Thyroid gland (tissue), 4 donors: ENCODE measurements around the gene C1orf159. TPM values are rescaled to one million over a fixed set of nuclear protein-coding genes. Genes with fewer than 3 reads are reported as not detected.

Experiments used
- DNase-seq, 2 donors: peaks; one replicate each; pipeline ENCODE4 v3.0.0-alpha.2; 2019
- H3K27ac ChIP-seq, 3 donors: fragments of 200-600 bp; sonication (generic); 1 replicate in 2 of 3; 2 replicates in 1 of 3; pipeline ENCODE4 v1.5.1; 2016 to 2019; ENCODE audit warnings: mild to moderate bottlenecking in 1 of 3, moderate library complexity in 1 of 3
- H3K27me3 ChIP-seq: fragments of 200-600 bp; sonication (generic); one replicate; pipeline ENCODE4 v1.5.1; 2019
- H3K36me3 ChIP-seq, 2 donors: fragments of 200-600 bp; sonication (generic); one replicate each; pipeline ENCODE4 v1.5.1; 2016 to 2019
- H3K4me1 ChIP-seq, 2 donors: fragments of 200-600 bp; sonication (generic); one replicate each; pipeline ENCODE4 v1.5.1; 2017 to 2019
- H3K4me3 ChIP-seq, 3 donors: fragments of 200-600 bp; sonication (generic); replicated peaks in 1 of 3; 1 replicate in 2 of 3; 2 replicates in 1 of 3; pipeline ENCODE4 v1.5.1; 2016; ENCODE audit warnings: mild to moderate bottlenecking in 1 of 3
- H3K9me3 ChIP-seq: fragments of 200-600 bp; sonication (generic); one replicate; pipeline ENCODE4 v1.5.1; 2017
- POLR2A ChIP-seq, 2 donors: fragments of 450-650 bp; IDR thresholded peaks; one replicate each; pipeline ENCODE4 v1.6.1; 2017; ENCODE audit warnings: antibody characterized with exemption in 2 of 2, mild to moderate bottlenecking in 2 of 2, moderate library complexity in 1 of 2
- WGBS, 2 donors: methylation state at CpG; one replicate each; pipeline ENCODE4 v1.1.5; 2017; 5-methylcytosine and 5-hydroxymethylcytosine counted together
- intact Hi-C: fragments of 100-400 bp; cut with DNase I; formaldehyde crosslinking; loops from one replicate; pipeline ENCODE4 v1.15.1; 2023
- total RNA-seq, 4 donors: library from RNA; depleted of rRNA; stranded (reverse); fragments of >200 nt; gene quantifications; one replicate each; pipeline ENCODE4 v1.2.3, GENCODE V29; 2016
- TF ChIP-seq, protein P1 (sequence below), 6 experiments: fragments of 200-600 bp in 3 of 6; fragments of 450-650 bp in 3 of 6; sonication (generic) in 3 of 6; IDR thresholded peaks; one replicate each; pipeline ENCODE4 v1.5.1; 2016 to 2019; ENCODE audit warnings: antibody characterized with exemption in 6 of 6, mild to moderate bottlenecking in 2 of 6, inconsistent platforms in 1 of 6, moderate library complexity in 1 of 6

Gene C1orf159
- total RNA-seq, 4 donors from 2014 or later, result 10.3 to 27.6 (median 19.6) TPM

DNA sequence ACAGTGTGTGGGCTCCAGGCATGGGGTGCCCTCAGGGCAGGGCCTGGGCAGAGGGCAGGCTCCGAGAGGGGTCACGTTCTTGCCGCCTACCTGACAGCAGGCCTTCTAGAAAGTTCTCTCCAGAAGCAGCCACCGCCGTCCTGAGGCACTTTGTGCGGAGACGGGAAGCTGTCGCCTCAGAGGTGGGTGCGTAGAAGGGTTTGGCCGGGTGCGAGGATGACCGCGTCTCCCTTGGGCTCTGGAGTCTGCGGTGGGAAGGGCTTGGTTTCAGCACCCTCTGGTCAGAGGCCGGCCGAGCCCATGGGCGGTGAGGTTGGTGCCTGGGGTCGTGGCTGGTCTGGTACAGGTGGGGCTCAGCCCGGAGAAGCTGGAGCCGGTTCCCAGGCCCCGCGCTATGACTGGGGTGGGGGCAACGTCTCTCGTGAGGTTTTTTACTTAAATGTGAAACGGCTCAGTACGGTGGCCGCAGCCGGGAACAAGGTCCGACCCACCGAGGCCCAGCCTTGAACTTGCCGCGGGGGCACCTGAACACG lies 47.7 kb upstream of the C1orf159 start:
- H3K27me3 ChIP-seq, result no peaks in the 10 kb centered on the region
- H3K4me1 ChIP-seq, result peaks cover 8 to 23% of the 10 kb centered on the region in 2 donors
- intact Hi-C loops, result no loop called here
- peak overlapping the region in 1 of 3 donors; percentile 43 for H3K4me3 ChIP-seq
- peak overlapping the region in 2 of 3 donors; percentile 28 to 73 for H3K27ac ChIP-seq
- H3K9me3 ChIP-seq, result no peaks in the 10 kb centered on the region
- DNase-seq, result no peak
- no peaks in the 10 kb centered on the region for H3K36me3 ChIP-seq
- TF ChIP-seq, protein P1, sequence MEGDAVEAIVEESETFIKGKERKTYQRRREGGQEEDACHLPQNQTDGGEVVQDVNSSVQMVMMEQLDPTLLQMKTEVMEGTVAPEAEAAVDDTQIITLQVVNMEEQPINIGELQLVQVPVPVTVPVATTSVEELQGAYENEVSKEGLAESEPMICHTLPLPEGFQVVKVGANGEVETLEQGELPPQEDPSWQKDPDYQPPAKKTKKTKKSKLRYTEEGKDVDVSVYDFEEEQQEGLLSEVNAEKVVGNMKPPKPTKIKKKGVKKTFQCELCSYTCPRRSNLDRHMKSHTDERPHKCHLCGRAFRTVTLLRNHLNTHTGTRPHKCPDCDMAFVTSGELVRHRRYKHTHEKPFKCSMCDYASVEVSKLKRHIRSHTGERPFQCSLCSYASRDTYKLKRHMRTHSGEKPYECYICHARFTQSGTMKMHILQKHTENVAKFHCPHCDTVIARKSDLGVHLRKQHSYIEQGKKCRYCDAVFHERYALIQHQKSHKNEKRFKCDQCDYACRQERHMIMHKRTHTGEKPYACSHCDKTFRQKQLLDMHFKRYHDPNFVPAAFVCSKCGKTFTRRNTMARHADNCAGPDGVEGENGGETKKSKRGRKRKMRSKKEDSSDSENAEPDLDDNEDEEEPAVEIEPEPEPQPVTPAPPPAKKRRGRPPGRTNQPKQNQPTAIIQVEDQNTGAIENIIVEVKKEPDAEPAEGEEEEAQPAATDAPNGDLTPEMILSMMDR (IDR thresholded peaks at IDR 0.05), result no peak
- TF ChIP-seq POLR2A (IDR thresholded peaks at IDR 0.05), result no peak
- WGBS, 2 donors, result 75 to 80% methylated on average over 26 to 27 of the region's 33 CpGs

DNA sequence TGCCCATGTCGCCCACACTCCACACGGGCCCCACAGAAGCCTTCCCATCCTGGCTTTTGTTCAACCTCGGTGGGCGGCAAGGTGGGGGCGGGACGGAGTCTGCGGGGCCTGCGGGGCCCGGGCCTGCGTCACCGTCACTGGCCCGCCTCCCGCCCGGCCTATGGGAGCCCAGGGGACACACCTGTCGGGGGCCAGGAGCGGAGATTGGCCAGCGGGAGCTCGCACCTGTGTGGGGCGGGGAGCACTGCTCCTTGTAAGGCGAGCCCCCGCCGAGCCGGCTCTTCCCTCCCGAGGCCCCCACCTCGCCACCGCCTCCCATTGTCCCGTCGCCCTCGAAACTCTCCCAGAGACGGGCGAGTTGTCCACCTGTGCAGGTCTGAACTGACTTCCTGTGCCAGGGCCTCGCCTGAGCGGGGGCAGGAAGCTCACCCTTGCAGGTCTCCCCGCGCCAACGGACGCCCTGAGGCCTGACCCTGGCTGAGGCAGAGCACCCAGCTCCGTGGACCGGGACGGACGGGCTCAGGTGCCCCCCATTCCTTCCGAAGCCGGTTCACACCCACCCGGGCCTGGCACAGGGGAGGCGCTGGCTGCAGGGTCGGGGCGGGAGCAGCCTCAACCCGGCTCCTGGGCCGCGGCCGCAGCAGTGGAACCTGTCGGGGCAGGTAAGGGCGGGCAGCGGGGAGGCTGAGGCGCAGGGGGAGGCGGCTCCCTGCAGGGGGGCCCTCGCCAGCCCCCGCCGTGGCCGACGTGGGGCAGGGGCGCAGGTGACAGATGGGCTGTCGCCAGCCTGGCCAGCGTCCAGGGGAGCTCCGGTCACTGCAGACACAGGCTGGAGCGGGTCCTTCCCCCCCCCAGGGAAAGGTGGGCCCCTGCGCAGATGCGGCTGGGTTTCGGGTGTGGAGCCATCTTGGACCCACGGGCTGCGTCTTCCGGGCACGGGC lies 47.0 kb upstream of the C1orf159 start:
- H3K4me1 ChIP-seq, result peaks cover 16 to 31% of the 10 kb centered on the region in 2 donors
- H3K27me3 ChIP-seq, result no peaks in the 10 kb centered on the region
- TF ChIP-seq, protein P1 (IDR thresholded peaks at IDR 0.05), result no peak
- peak; percentile 16 to 77 for TF ChIP-seq POLR2A (IDR thresholded peaks at IDR 0.05)
- peak overlapping the region in 2 of 3 donors; percentile 16 to 43 for H3K4me3 ChIP-seq
- no peaks in the 10 kb centered on the region for H3K9me3 ChIP-seq
- intact Hi-C loops, result no loop called here
- no peaks in the 10 kb centered on the region for H3K36me3 ChIP-seq
- peak overlapping the region in 2 of 3 donors; percentile 38 to 73 for H3K27ac ChIP-seq
- 35 to 47% methylated on average over 10 to 22 of the region's 73 CpGs for WGBS, 2 donors
- DNase-seq, result peak; percentile 67 to 80

DNA sequence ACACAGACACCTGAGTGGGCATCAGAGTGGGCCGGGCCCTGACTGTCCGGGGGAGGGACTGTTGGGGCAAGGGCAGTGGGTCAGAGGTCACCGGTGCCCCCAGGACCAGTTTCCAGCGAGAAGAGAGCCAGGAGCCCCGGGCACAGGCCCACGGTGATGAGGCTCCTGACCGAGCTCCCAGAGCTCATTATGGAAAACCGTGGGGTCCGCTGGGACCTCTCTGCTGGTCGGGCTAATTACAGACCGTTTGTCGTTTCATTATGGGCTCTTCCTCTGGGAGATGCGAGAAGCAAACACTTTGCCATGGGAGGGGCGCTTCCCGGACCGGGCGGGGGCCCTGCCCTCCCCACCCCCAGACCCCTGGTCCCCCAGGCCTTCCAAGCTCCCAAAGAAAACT lies 45.8 kb upstream of the C1orf159 start:
- no peak for TF ChIP-seq POLR2A (IDR thresholded peaks at IDR 0.05)
- Histone ChIP-seq H3K4me1 (peaks cover 17 to 34% of the 10 kb centered on the region in 2 donors), H3K4me3 (no peak overlapping the region), H3K27ac (no peak overlapping the region), H3K27me3 (no peaks in the 10 kb centered on the region), H3K9me3 (no peaks in the 10 kb centered on the region), H3K36me3 (no peaks in the 10 kb centered on the region)
- WGBS, 2 donors, result 77 to 82% methylated on average over 11 to 16 of the region's 17 CpGs
- no peak for DNase-seq
- intact Hi-C loops, result no loop called here

DNA sequence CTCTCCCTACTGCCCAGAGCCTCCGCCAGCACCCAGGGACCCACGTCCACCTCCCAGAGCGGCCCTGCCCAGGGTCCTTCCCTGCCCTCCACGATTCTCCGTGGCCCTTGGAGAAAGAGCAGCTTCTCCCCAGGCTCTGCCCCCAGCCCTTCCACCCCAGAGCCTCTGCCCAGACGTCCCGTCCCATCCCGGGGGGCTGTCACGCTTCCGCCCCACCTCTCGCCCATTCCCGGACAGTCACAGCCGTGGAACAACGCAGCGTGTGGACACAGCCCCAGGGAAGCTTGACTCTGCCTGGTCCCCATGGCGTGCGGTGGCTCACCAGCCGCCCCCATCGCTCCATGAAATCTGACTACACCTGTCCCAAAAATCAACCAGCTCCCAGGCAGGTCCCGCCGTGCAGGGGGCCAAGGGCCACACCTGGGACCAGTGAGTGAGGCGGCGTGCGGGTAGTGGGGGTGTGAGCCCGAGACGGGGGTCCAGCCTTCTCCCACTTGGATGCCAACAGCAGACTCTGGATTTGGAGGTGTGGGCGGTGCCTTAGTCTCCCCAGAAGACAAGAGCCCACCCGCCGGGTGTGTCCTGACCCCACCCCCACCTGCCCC lies 45.3 kb upstream of the C1orf159 start:
- WGBS, 2 donors, result 89 to 92% methylated on average over 21 to 29 of the region's 29 CpGs
- Histone ChIP-seq H3K27ac (no peak overlapping the region), H3K27me3 (no peaks in the 10 kb centered on the region)

DNA sequence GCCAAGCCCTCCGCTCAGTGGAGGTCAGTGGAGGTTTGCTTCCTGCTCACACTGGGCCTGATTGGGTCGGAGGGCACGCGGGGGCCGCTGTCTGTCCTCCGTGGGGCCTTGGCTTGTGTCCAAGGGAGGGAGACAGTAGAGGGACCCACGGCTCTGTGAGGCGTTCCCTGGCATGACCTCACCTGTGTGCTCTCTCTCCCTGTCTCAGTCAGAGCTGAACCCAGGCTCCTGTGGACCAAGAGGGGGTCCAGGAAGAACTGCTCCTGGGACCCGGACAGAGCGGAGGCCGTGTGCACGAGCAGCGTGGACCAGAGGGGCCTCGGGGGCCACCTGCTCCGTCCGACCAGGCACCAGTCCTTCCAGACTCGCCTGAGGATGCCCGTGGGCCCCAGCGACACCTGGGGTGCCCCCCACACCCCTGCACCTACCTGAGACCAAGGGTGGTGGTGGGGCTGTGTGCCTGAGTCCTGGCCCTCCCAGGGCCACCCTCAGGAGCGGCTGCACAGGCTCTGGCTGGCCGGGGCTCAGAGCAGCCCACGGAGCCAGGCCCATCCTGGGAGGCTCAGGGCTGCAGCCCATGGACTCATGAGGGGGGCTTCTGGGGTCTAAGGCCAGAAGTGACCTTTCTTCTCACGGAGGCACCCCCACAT lies 44.5 kb upstream of the C1orf159 start:
- no peaks in the 10 kb centered on the region for H3K36me3 ChIP-seq
- whole genome bisulfite sequencing, 2 donors, result 79 to 88% methylated on average over 12 to 16 of the region's 23 CpGs
- H3K4me1 ChIP-seq, result peaks cover 17 to 39% of the 10 kb centered on the region in 2 donors
- TF ChIP-seq POLR2A (IDR thresholded peaks at IDR 0.05), result no peak
- TF ChIP-seq, protein P1 (IDR thresholded peaks at IDR 0.05), result no peak
- no peak overlapping the region for H3K27ac ChIP-seq
- H3K9me3 ChIP-seq, result no peaks in the 10 kb centered on the region
- no peak overlapping the region for H3K4me3 ChIP-seq
- no peak for DNase-seq
- H3K27me3 ChIP-seq, result no peaks in the 10 kb centered on the region
- intact Hi-C loops, result no loop called here

More for the DNA sequence above, 45.3 kb upstream of the C1orf159 start:
- intact Hi-C loops, result no loop called here
- Histone ChIP-seq H3K9me3 (no peaks in the 10 kb centered on the region), H3K4me3 (no peak overlapping the region), H3K36me3 (no peaks in the 10 kb centered on the region), H3K4me1 (peaks cover 17 to 36% of the 10 kb centered on the region in 2 donors)
- DNase-seq, result no peak
- no peak for TF ChIP-seq POLR2A (IDR thresholded peaks at IDR 0.05)
- TF ChIP-seq, protein P1 (IDR thresholded peaks at IDR 0.05), result no peak
